Spleen (tissue), 11 donors: Measurements from ENCODE around the gene NMNAT1. TPM values are rescaled to one million over a fixed set of nuclear protein-coding genes. Genes with fewer than 3 reads are reported as not detected.
A peak's percentile ranks its signal among the peaks of the same experiment; 100 is the strongest.

ENCODE experiments used
- DNase-seq: peaks from one replicate; pipeline ENCODE4 v3.0.0-alpha.2; 2020
- H3K27ac ChIP-seq, 8 donors: fragments of 200-600 bp; sonication (generic) in 7 of 8; 1 replicate in 4 of 8; 2 replicates in 4 of 8; pipeline versions ENCODE4 v1.5.0 to v1.8.0; 2016 to 2021; ENCODE audit warnings: inconsistent platforms in 4 of 8, mild to moderate bottlenecking in 4 of 8, moderate library complexity in 1 of 8
- H3K27me3 ChIP-seq, 7 donors: fragments of 200-600 bp; sonication (generic) in 6 of 7; replicated peaks in 1 of 7; 1 replicate in 4 of 7; 2 replicates in 3 of 7; pipeline versions ENCODE4 v1.5.0 to v1.8.0; 2016 to 2021; ENCODE audit warnings: inconsistent platforms in 3 of 7, mild to moderate bottlenecking in 1 of 7
- H3K36me3 ChIP-seq, 6 donors: fragments of 200-600 bp; sonication (generic) in 5 of 6; 1 replicate in 4 of 6; 2 replicates in 2 of 6; pipeline versions ENCODE4 v1.5.0 to v1.8.0; 2016 to 2021; ENCODE audit warnings: inconsistent platforms in 2 of 6
- H3K4me1 ChIP-seq, 6 donors: fragments of 200-600 bp; sonication (generic) in 5 of 6; 1 replicate in 3 of 6; 2 replicates in 3 of 6; pipeline versions ENCODE4 v1.5.0 to v1.8.0; 2016 to 2021; ENCODE audit warnings: inconsistent platforms in 3 of 6
- H3K4me3 ChIP-seq, 8 donors: fragments of 200-600 bp; sonication (generic) in 7 of 8; 1 replicate in 4 of 8; 2 replicates in 4 of 8; pipeline versions ENCODE4 v1.5.0 to v1.8.0; 2016 to 2021; ENCODE audit warnings: inconsistent platforms in 4 of 8, mild to moderate bottlenecking in 4 of 8, moderate library complexity in 2 of 8
- H3K9me3 ChIP-seq, 8 donors: fragments of 200-600 bp; sonication (generic) in 7 of 8; 1 replicate in 4 of 8; 2 replicates in 4 of 8; pipeline versions ENCODE4 v1.5.0 to v1.8.0; 2016 to 2021; ENCODE audit warnings: inconsistent platforms in 4 of 8
- CTCF ChIP-seq, 11 experiments: fragments of 200-600 bp in 7 of 11; fragments of 450-650 bp in 4 of 11; sonication (generic) in 4 of 11; IDR thresholded peaks in 8 of 11; conservative IDR thresholded peaks in 3 of 11; 1 replicate in 7 of 11; 2 replicates in 4 of 11; pipeline versions ENCODE4 v1.4.0 to v1.8.0; 2016 to 2021; ENCODE audit warnings: antibody characterized with exemption in 11 of 11, inconsistent platforms in 4 of 11, mild to moderate bottlenecking in 1 of 11
- POLR2A ChIP-seq, 3 donors: fragments of 450-650 bp; IDR thresholded peaks; one replicate each; pipeline ENCODE4 v1.5.1; 2017; ENCODE audit warnings: antibody characterized with exemption in 3 of 3, mild to moderate bottlenecking in 1 of 3
- POLR2AphosphoS5 ChIP-seq, 3 donors: sonication (generic); formaldehyde crosslinking; IDR thresholded peaks; one replicate each; pipeline ENCODE4 v1.5.1; 2017; ENCODE audit warnings: antibody characterized with exemption in 3 of 3
- WGBS, 5 donors: extraction: QIAGEN DNeasy Blood & Tissue Kit in 3 of 5; methylation state at CpG; one replicate each; pipeline versions ENCODE4 v1.1.5 to v1.1.7; 2013 to 2018; 5-methylcytosine and 5-hydroxymethylcytosine counted together
- intact Hi-C: fragments of 100-400 bp; cut with DNase I; formaldehyde crosslinking; loops from one replicate; pipeline ENCODE4 v1.15.0; 2023; ENCODE audit warnings: low total_unique reads
- polyA plus RNA-seq, 3 donors: library from polyadenylated mRNA; stranded (reverse); fragments of 200-250 nt; gene quantifications; one replicate each; pipeline ENCODE4 v1.2.1, GENCODE V29; 2013
- total RNA-seq, 7 donors: library from RNA; depleted of rRNA in 3 of 7; stranded (reverse); fragments of >200 nt in 3 of 7; fragmentation: NEBNext Ultra II Directional in 4 of 7; extraction: Animal tissue kit (Norgen Biotek cat#: 25700) in 4 of 7; gene quantifications; one replicate each; pipeline versions ENCODE4 v1.1.0 to v1.2.1, GENCODE V29; 2016 to 2021
- donor health status: healthy with polysubstance abuse.
- donor health status: DM: no; HTN: no; CAD: no; lungs with moderate emphysema.
- donor health status: DM: no; HTN: no; CAD: no.
- donor health status: Bipolar disorder and iron deficiency.
- donor health status: healthy.
- donor health status: DM: no; HTN: no; CAD: no.
- donor health status: DM: yes; HTN: yes; CAD: no.

NMNAT1 gene
- total and polyA plus RNA-seq, 10 donors = 2.8 to 13.0 (median 8.1) TPM

- H3K36me3 ChIP-seq = no peaks in the 10 kb centered on the region
- H3K27me3 ChIP-seq = no peaks in the 10 kb centered on the region
- H3K9me3 ChIP-seq = no peaks in the 10 kb centered on the region
- H3K4me3 ChIP-seq = no peak overlapping the region
- intact Hi-C loops = no loop called here
- WGBS, 5 donors = 60 to 87% (median 81%) methylated on average over 4 of the region's 4 CpGs
- DNase-seq = no peak
- TF ChIP-seq CTCF (IDR thresholded peaks at IDR 0.05 in 8 of 11, conservative IDR thresholded peaks at IDR 0.05 in 3 of 11) (no peak), POLR2AphosphoS5 (IDR thresholded peaks at IDR 0.05) (no peak), POLR2A (IDR thresholded peaks at IDR 0.05) (no peak)
- H3K27ac ChIP-seq = no peak overlapping the region
- H3K4me1 ChIP-seq = peaks cover 9 to 53% (median 32%) of the 10 kb centered on the region in 6 donors
Observed at GRCh38 chr1:9905010-9905409, 38.3 kb upstream of the NMNAT1 start.

GRCh38 chr1:9906466-9906865 lies 36.8 kb upstream of the NMNAT1 start:
- no peak for DNase-seq

GRCh38 chr1:9907441-9907840 lies 35.8 kb upstream of the NMNAT1 start:
- WGBS, 5 donors = 82 to 90% (median 86%) methylated on average over 5 of the region's 5 CpGs
- H3K4me3 ChIP-seq = no peak overlapping the region
- no peaks in the 10 kb centered on the region for H3K9me3 ChIP-seq
- no peaks in the 10 kb centered on the region for H3K36me3 ChIP-seq
- intact Hi-C loops = no loop called here
- H3K27ac ChIP-seq = no peak overlapping the region
- peaks cover 16 to 44% (median 23%) of the 10 kb centered on the region in 6 donors for H3K4me1 ChIP-seq
- TF ChIP-seq CTCF (IDR thresholded peaks at IDR 0.05 in 8 of 11, conservative IDR thresholded peaks at IDR 0.05 in 3 of 11) = no peak
- no peak for TF ChIP-seq POLR2AphosphoS5 (IDR thresholded peaks at IDR 0.05)
- TF ChIP-seq POLR2A (IDR thresholded peaks at IDR 0.05) = no peak
- H3K27me3 ChIP-seq = no peaks in the 10 kb centered on the region
- no peak for DNase-seq

More at GRCh38 chr1:9906466-9906865, 36.8 kb upstream of the NMNAT1 start:
- TF ChIP-seq CTCF (IDR thresholded peaks at IDR 0.05 in 8 of 11, conservative IDR thresholded peaks at IDR 0.05 in 3 of 11) (no peak), POLR2A (IDR thresholded peaks at IDR 0.05) (no peak), POLR2AphosphoS5 (IDR thresholded peaks at IDR 0.05) (no peak)
- Histone ChIP-seq H3K4me3 (no peak overlapping the region), H3K36me3 (no peaks in the 10 kb centered on the region), H3K9me3 (no peaks in the 10 kb centered on the region), H3K27ac (no peak overlapping the region), H3K27me3 (no peaks in the 10 kb centered on the region), H3K4me1 (peaks cover 14 to 46% (median 27%) of the 10 kb centered on the region in 6 donors)
- 90 to 95% (median 94%) methylated on average over 2 of the region's 2 CpGs for WGBS, 5 donors
- intact Hi-C loops = no loop called here

- 68 to 89% (median 81%) methylated on average over 4 of the region's 4 CpGs for WGBS, 5 donors
- no peak for DNase-seq
- Histone ChIP-seq H3K9me3 (no peaks in the 10 kb centered on the region), H3K27ac (peak overlapping the region in 2 of 8 donors; percentile 81 to 87), H3K4me1 (peaks cover 15 to 39% (median 22%) of the 10 kb centered on the region in 6 donors), H3K27me3 (no peaks in the 10 kb centered on the region), H3K4me3 (peak overlapping the region in 3 of 8 donors; percentile 62 to 89 (median 80)), H3K36me3 (no peaks in the 10 kb centered on the region)
- intact Hi-C loops = no loop called here
- no peak for TF ChIP-seq POLR2A (IDR thresholded peaks at IDR 0.05)
- no peak for TF ChIP-seq POLR2AphosphoS5 (IDR thresholded peaks at IDR 0.05)
- no peak for TF ChIP-seq CTCF (IDR thresholded peaks at IDR 0.05 in 8 of 11, conservative IDR thresholded peaks at IDR 0.05 in 3 of 11)
Observed at GRCh38 chr1:9908871-9909233, 34.4 kb upstream of the NMNAT1 start.
